Urinary bladder (tissue), 4 donors: Measurements from ENCODE around the gene GAPDHS. TPM values are rescaled to one million over a fixed set of nuclear protein-coding genes. Genes with fewer than 3 reads are reported as not detected.

Experiments
- DNase-seq: peaks from one replicate; pipeline ENCODE4 v3.0.0-alpha.2; 2015; ENCODE audit errors: extremely low spot score
- H3K27ac ChIP-seq: one replicate; pipeline ENCODE4 v1.5.1; 2013; ENCODE audit warnings: low read depth, mild to moderate bottlenecking, moderate library complexity
- H3K36me3 ChIP-seq: one replicate; pipeline ENCODE4 v1.6.1; 2013; ENCODE audit warnings: mild to moderate bottlenecking, moderate library complexity; ENCODE audit not compliant: insufficient read depth
- H3K4me1 ChIP-seq: one replicate; pipeline ENCODE4 v1.6.1; 2013; ENCODE audit warnings: mild to moderate bottlenecking, moderate library complexity; ENCODE audit not compliant: insufficient read depth
- H3K4me3 ChIP-seq: one replicate; pipeline ENCODE4 v1.5.1; 2013; ENCODE audit warnings: low read depth, low read length
- WGBS: extraction: QIAGEN DNeasy Blood & Tissue Kit; methylation state at CpG from one replicate; pipeline ENCODE4 v1.1.7; 2013; 5-methylcytosine and 5-hydroxymethylcytosine counted together
- polyA plus RNA-seq: library from polyadenylated mRNA; stranded (reverse); fragments of 200-250 nt; gene quantifications from one replicate; pipeline ENCODE4 v1.2.3, GENCODE V29; 2013
- total RNA-seq: library from RNA; depleted of rRNA; stranded (reverse); fragments of >200 nt; gene quantifications from one replicate; pipeline ENCODE4 v1.2.3, GENCODE V29; 2014
- donor health status: healthy with polysubstance abuse.
- donor health status: healthy.

GAPDHS gene
- total RNA-seq (not detected), polyA plus RNA-seq (not detected)

GRCh38 chr19:35533201-35533821 is at the start of gene GAPDHS:
Gene GAPDHS (plus strand): TSS chr19:35533456. CDS start chr19:35533528, 72 bp downstream.
- no peak for DNase-seq
- Histone ChIP-seq H3K4me3 (no peak within 1 kb of the TSS), H3K4me1 (no peaks in the 10 kb centered on the region), H3K27ac (no peak within 1 kb of the TSS), H3K36me3 (no peaks in the 10 kb centered on the region)
- 29% methylated on average over 39 of the region's 39 CpGs for WGBS

- 73% methylated on average over 7 of the region's 7 CpGs for WGBS
- Histone ChIP-seq H3K4me1 (no peaks in the 10 kb centered on the region), H3K27ac (no peak overlapping the region), H3K36me3 (no peaks in the 10 kb centered on the region), H3K4me3 (no peak overlapping the region)
- no peak for DNase-seq
These were observed 48.8 kb upstream of the GAPDHS start for GRCh38 chr19:35484252-35485036.

GRCh38 chr19:35486268-35486708 is 47.0 kb upstream of the GAPDHS start:
- H3K27ac ChIP-seq = no peak overlapping the region
- no peak for DNase-seq
- 65% methylated on average over 3 of the region's 3 CpGs for WGBS
- H3K36me3 ChIP-seq = no peaks in the 10 kb centered on the region
- no peaks in the 10 kb centered on the region for H3K4me1 ChIP-seq
- no peak overlapping the region for H3K4me3 ChIP-seq

DNA sequence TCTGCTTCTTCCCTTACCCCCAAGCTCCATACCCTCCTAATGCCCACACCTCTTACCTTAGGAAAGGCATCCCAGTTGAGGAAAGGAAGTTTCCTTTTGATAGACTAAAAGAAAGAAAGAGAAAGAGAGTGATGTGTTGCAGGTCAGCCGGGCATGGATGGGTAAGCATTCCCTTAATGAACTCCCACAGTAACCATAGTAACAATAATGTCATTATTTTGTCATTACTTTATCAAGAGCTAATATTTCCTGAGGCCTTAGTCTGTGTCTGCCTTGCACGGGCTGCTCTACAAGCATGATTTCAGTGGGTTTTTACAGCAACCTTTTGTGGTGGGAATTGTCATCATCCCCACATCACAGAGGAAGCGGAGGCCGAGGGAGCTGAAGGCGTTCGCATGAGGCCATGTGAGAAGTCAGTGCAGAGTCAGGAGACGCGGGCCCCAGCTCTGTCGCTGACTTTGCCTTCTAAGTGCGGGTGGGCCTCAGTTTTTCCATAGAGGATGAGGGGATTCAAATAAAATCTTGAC is 45.5 kb upstream of the GAPDHS start:
- H3K36me3 ChIP-seq = no peaks in the 10 kb centered on the region
- WGBS = 89% methylated on average over 10 of the region's 10 CpGs
- H3K4me1 ChIP-seq = no peaks in the 10 kb centered on the region
- H3K4me3 ChIP-seq = no peak overlapping the region
- H3K27ac ChIP-seq = no peak overlapping the region
- no peak for DNase-seq

DNA sequence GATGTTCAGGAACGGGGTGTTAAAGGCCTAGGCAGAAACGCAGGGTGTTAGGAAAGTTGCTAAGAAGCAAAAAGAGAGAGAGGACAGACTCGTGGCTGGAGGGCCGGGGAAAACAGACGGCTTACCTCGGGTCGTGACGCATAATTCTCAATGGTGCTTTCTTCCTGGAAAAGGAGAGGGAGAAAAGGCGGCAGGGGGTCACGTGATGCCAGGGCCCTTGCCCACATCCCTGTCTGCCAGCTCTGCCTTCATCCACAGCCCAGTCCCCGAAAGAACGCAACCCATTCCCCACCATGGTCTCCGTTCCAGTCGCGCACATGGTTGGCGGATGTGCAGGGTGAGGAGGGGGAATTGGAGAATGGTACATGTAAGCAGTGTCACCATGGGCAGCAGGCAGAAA is 44.6 kb upstream of the GAPDHS start:
- no peaks in the 10 kb centered on the region for H3K4me1 ChIP-seq
- WGBS = 92% methylated on average over 16 of the region's 16 CpGs
- no peak overlapping the region for H3K27ac ChIP-seq
- DNase-seq = no peak
- no peak overlapping the region for H3K4me3 ChIP-seq
- no peaks in the 10 kb centered on the region for H3K36me3 ChIP-seq

GRCh38 chr19:35490364-35490763 is 42.9 kb upstream of the GAPDHS start, which contains the start of gene KRTDAP:
Gene KRTDAP (minus strand): TSS chr19:35490464. CDS start chr19:35490442, 22 bp downstream.
- no peak for DNase-seq
- no peak within 1 kb of the TSS for H3K27ac ChIP-seq
- no peaks in the 10 kb centered on the region for H3K36me3 ChIP-seq
- H3K4me3 ChIP-seq = no peak within 1 kb of the TSS
- WGBS = 84% methylated on average over 9 of the region's 9 CpGs
- no peaks in the 10 kb centered on the region for H3K4me1 ChIP-seq

- no peaks in the 10 kb centered on the region for H3K36me3 ChIP-seq
- 86% methylated on average over 9 of the region's 9 CpGs for WGBS
- no peaks in the 10 kb centered on the region for H3K4me1 ChIP-seq
- no peak overlapping the region for H3K4me3 ChIP-seq
- no peak for DNase-seq
- no peak overlapping the region for H3K27ac ChIP-seq
These were observed 41.4 kb upstream of the GAPDHS start for GRCh38 chr19:35491836-35492360.

DNA sequence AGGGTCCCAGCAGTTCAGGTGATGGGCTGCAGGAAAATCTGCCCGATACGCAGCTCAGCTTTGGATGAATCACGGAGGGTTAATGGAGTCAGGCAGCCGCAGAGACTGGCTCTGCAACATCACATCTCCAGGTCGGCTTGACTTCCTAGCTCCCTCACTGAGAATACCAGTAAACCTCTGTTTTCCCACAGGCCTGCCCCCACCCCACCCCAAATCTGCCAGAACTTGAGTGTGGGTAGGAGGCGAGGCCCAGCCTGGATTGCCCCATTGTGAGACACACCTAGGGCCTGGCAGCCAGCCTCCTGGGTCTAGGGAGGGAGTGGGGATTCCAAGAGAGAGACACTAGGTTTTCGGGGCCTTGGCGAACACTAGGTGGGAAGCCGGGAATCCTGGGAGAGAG is 39.3 kb upstream of the GAPDHS start:
- Histone ChIP-seq H3K4me3 (no peak overlapping the region), H3K4me1 (no peaks in the 10 kb centered on the region), H3K27ac (no peak overlapping the region), H3K36me3 (no peaks in the 10 kb centered on the region)
- WGBS = 91% methylated on average over 9 of the region's 9 CpGs
- no peak for DNase-seq

DNA sequence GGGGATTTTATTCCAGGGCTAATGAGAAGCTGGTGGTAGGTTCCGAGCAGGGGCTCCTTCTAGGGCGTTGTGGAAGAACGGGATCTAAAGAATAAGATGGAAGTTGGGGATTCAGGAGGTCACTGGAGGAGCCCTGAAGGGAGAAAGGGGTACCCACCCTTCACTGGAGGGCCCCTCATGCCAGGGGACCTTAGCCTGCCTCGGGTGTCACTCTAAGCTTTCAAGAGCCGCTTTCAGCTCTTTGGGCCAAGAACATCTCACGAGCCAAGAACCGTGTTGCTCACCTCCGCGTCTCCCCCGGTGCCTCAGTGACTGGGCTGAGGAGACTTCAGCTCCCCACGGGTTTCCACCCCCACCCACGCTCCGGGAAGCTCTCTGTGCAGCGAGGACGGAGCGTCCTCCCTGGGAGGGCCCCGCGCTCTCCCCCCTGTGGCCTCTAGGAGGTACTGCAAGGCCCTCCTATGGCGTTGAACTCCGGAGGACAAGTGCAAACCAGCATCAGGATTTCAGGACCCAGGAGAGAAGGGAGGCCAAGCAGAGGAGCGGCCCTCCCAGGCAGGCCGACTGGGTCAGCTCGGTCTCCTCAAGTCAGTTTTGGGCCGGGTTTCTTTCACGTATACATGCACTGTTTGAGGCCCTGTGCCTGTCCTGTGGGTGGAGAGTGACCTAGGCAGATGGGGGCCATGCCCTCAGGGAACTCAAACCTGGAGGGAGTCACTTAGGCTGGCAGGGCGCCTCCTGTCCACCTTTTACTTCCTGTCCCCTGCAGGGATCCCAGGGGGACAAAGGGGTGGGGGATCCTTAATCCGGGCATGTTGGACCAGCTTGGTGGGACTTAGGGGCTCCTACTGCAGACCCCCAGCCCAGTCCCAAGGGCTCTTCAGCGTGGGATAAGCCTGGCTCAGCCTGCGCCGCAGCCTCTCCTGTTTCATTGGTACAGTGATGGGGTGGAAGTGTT is 37.9 kb upstream of the GAPDHS start:
- no peaks in the 10 kb centered on the region for H3K36me3 ChIP-seq
- DNase-seq = no peak

DNA sequence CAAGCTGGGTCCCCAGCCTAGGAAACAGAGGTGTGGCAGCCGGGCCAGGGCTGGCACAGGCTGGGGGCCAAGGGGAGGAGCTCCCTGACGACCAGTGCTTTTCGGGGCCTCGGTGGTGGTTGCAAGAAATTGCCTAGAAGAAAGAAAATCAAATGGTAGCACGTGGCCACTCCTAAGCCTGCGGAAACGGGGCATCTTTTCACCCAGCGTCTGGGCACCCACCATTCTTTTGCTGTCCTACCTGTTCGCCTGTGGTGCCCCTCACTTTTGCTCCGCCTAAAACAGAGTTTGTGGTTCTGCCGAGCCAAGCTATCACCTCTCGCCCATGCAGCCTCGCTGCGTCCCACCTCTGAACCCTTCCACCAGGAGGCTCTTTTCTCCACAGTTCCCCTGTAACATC is 35.9 kb upstream of the GAPDHS start:
- Histone ChIP-seq H3K4me3 (no peak overlapping the region), H3K4me1 (no peaks in the 10 kb centered on the region), H3K27ac (no peak overlapping the region), H3K36me3 (no peaks in the 10 kb centered on the region)
- WGBS = 81% methylated on average over 14 of the region's 14 CpGs
- no peak for DNase-seq

More for the DNA sequence above, 37.9 kb upstream of the GAPDHS start:
- no peaks in the 10 kb centered on the region for H3K4me1 ChIP-seq
- H3K27ac ChIP-seq = no peak overlapping the region
- H3K4me3 ChIP-seq = no peak overlapping the region
- 26% methylated on average over 30 of the region's 30 CpGs for whole genome bisulfite sequencing

DNA sequence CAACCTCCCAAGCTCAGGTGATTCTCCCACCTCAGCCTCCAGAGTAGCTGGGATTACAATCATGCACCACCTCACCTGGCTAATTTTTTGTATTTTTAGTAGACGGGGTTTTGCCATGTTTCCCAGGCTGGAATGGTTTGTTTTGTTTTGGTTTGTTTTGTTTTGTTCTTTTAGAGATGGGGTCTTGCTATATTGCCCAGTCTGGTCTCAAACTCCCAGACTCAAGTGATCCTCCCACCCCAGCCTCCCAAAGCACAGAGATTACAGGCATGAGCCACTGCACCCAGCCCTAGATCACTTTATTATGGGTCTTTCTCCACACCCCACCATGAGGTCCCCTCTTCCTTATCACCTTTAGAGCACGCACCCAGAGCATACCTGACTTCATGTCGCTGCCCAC is 35.0 kb upstream of the GAPDHS start:
- DNase-seq = no peak
- WGBS = 89% methylated on average over 3 of the region's 3 CpGs

GRCh38 chr19:35498984-35499527 is 34.2 kb upstream of the GAPDHS start:
- Histone ChIP-seq H3K4me3 (no peak overlapping the region), H3K36me3 (no peaks in the 10 kb centered on the region), H3K27ac (no peak overlapping the region), H3K4me1 (no peaks in the 10 kb centered on the region)
- WGBS = 75% methylated on average over 9 of the region's 9 CpGs
- no peak for DNase-seq

More for the DNA sequence above, 35.0 kb upstream of the GAPDHS start:
- Histone ChIP-seq H3K4me3 (no peak overlapping the region), H3K36me3 (no peaks in the 10 kb centered on the region), H3K27ac (no peak overlapping the region), H3K4me1 (no peaks in the 10 kb centered on the region)

- 83% methylated on average over 10 of the region's 10 CpGs for WGBS
- H3K4me3 ChIP-seq = no peak overlapping the region
- no peak for DNase-seq
- no peaks in the 10 kb centered on the region for H3K36me3 ChIP-seq
- no peaks in the 10 kb centered on the region for H3K4me1 ChIP-seq
- H3K27ac ChIP-seq = no peak overlapping the region
These were observed 32.6 kb upstream of the GAPDHS start for GRCh38 chr19:35500611-35501010.
